ENCODE measurements around the gene LMF1.

GRCh38 chr16:979147-979546, 8.4 kb upstream of the LMF1 start:
- TF ChIP-seq POLR2A (IDR thresholded peaks at IDR 0.05) (no peak), CTCF (IDR thresholded peaks at IDR 0.05) (no peak)
